Fibroblast of lung (primary cell): Measurements from ENCODE around the gene GABRP. TPM values are rescaled to one million over a fixed set of nuclear protein-coding genes. Genes with fewer than 3 reads are reported as not detected.

Experiments
- DNase-seq, 2 donors: peaks; one replicate each; pipeline versions ENCODE4 v3.0.0 to v3.0.0-alpha.2; 2010; ENCODE audit warnings: low read depth in 2 of 2
- H2AFZ ChIP-seq: 2 replicates; pipeline ENCODE4 v1.5.1; 2012; ENCODE audit warnings: low read length, control low read depth, inconsistent platforms
- H3K27ac ChIP-seq: 2 replicates; pipeline ENCODE4 v1.5.1; 2011; ENCODE audit warnings: low read length, control low read depth; ENCODE audit not compliant: insufficient read depth
- H3K27me3 ChIP-seq: 2 replicates; pipeline ENCODE4 v1.5.1; 2011; ENCODE audit warnings: mild to moderate bottlenecking, low read length; ENCODE audit not compliant: control insufficient read depth, insufficient read depth
- H3K36me3 ChIP-seq: 2 replicates; pipeline ENCODE4 v1.5.1; 2011; ENCODE audit warnings: low read length; ENCODE audit not compliant: control insufficient read depth, insufficient read depth
- H3K4me1 ChIP-seq: 2 replicates; pipeline ENCODE4 v1.5.1; 2011; ENCODE audit warnings: low read length; ENCODE audit not compliant: control insufficient read depth, insufficient read depth; ENCODE audit errors: extremely low read depth
- H3K4me2 ChIP-seq: 2 replicates; pipeline ENCODE4 v1.5.1; 2011; ENCODE audit warnings: low read length, control low read depth; ENCODE audit not compliant: insufficient read depth; ENCODE audit errors: extremely low read depth
- H3K4me3 ChIP-seq, 4 experiments: fragments of 200-600 bp in 1 of 4; sonication (generic) in 1 of 4; replicated peaks in 1 of 4; 2 replicates each; pipeline ENCODE4 v1.5.1; 2011 to 2016; ENCODE audit warnings: low read length in 4 of 4, low read depth in 3 of 4, mild to moderate bottlenecking in 3 of 4, control low read depth in 2 of 4, inconsistent platforms in 1 of 4, mixed read lengths in 1 of 4; ENCODE audit not compliant: insufficient read depth in 1 of 4; ENCODE audit errors: control extremely low read depth in 1 of 4
- H3K79me2 ChIP-seq: 2 replicates; pipeline ENCODE4 v1.5.1; 2012; ENCODE audit warnings: mild to moderate bottlenecking, low read length, inconsistent platforms; ENCODE audit not compliant: control insufficient read depth, insufficient read depth
- H3K9ac ChIP-seq: 2 replicates; pipeline ENCODE4 v1.5.1; 2011; ENCODE audit warnings: mild to moderate bottlenecking, low read length, control low read depth; ENCODE audit not compliant: insufficient read depth
- H3K9me3 ChIP-seq: 2 replicates; pipeline ENCODE4 v1.5.1; 2012; ENCODE audit warnings: low read depth, low read length; ENCODE audit not compliant: control insufficient read depth, insufficient read depth
- H4K20me1 ChIP-seq: 2 replicates; pipeline ENCODE4 v1.5.1; 2011; ENCODE audit warnings: low read length; ENCODE audit not compliant: control insufficient read depth, insufficient read depth; ENCODE audit errors: extremely low read depth
- EZH2 ChIP-seq: IDR thresholded peaks from 2 replicates; pipeline ENCODE4 v1.5.1; 2012; ENCODE audit warnings: low read length, control low read depth, mild to moderate bottlenecking; ENCODE audit errors: missing control alignments
- polyA plus RNA-seq, 2 donors: library from polyadenylated mRNA; depleted of rRNA in 1 of 2; stranded (reverse) in 1 of 2; unstranded in 1 of 2; fragments of >200 nt; gene quantifications; 2 replicates each; pipeline ENCODE4 v1.2.1, GENCODE V29; 2011 to 2012; ENCODE audit warnings: missing spikeins in 1 of 2
- total RNA-seq: library from RNA; depleted of rRNA; stranded (reverse); fragments of >200 nt; gene quantifications from 2 replicates; pipeline ENCODE4 v1.2.1, GENCODE V29; 2014
- TF ChIP-seq, protein P1 (sequence below), 2 donors: IDR thresholded peaks in 1 of 2; conservative IDR thresholded peaks in 1 of 2; 1 replicate in 1 of 2; 2 replicates in 1 of 2; pipeline ENCODE4 v1.5.1; 2011 to 2012; ENCODE audit warnings: low read length in 2 of 2, control low read depth in 1 of 2, inconsistent platforms in 1 of 2, low read depth in 1 of 2, mild to moderate bottlenecking in 1 of 2

The GABRP gene
- total and polyA plus RNA-seq, 2 donors (not counting 1 experiment from before 2014, with no cell fraction given) = not detected

DNA sequence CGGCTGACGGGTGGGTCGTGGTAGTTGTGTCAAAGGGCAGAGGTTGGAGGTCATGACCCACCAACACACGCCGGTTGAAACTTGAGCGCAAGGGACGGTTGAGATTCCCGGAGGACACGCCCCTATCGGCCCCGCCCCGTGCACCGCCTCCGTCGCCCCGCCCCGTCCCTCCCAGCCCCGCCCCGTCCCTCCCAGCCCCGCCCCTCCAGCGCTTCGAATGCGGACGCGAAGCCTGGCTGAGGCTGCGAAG is 78.1 kb downstream of the GABRP start:
- Histone ChIP-seq H3K4me1 (no peaks in the 10 kb centered on the region), H3K9ac (no peak overlapping the region), H3K4me2 (no peak overlapping the region), H3K9me3 (peaks cover 3% of the 10 kb centered on the region), H3K79me2 (peaks cover 3% of the 10 kb centered on the region), H3K36me3 (no peaks in the 10 kb centered on the region), H3K4me3 (peak overlapping the region in 2 of 4 experiments; percentile 55 to 69), H2AFZ (no peak overlapping the region), H3K27me3 (no peaks in the 10 kb centered on the region), H4K20me1 (no peaks in the 10 kb centered on the region), H3K27ac (no peak overlapping the region)
- DNase-seq = no peak
- TF ChIP-seq, protein P1, sequence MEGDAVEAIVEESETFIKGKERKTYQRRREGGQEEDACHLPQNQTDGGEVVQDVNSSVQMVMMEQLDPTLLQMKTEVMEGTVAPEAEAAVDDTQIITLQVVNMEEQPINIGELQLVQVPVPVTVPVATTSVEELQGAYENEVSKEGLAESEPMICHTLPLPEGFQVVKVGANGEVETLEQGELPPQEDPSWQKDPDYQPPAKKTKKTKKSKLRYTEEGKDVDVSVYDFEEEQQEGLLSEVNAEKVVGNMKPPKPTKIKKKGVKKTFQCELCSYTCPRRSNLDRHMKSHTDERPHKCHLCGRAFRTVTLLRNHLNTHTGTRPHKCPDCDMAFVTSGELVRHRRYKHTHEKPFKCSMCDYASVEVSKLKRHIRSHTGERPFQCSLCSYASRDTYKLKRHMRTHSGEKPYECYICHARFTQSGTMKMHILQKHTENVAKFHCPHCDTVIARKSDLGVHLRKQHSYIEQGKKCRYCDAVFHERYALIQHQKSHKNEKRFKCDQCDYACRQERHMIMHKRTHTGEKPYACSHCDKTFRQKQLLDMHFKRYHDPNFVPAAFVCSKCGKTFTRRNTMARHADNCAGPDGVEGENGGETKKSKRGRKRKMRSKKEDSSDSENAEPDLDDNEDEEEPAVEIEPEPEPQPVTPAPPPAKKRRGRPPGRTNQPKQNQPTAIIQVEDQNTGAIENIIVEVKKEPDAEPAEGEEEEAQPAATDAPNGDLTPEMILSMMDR (conservative IDR thresholded peaks at IDR 0.05 in 1 of 2, IDR thresholded peaks at IDR 0.05 in 1 of 2; ENCODE audit: low read depth in 1 of 2, low read length in 2 of 2) = no peak
- TF ChIP-seq EZH2 = no peak

DNA sequence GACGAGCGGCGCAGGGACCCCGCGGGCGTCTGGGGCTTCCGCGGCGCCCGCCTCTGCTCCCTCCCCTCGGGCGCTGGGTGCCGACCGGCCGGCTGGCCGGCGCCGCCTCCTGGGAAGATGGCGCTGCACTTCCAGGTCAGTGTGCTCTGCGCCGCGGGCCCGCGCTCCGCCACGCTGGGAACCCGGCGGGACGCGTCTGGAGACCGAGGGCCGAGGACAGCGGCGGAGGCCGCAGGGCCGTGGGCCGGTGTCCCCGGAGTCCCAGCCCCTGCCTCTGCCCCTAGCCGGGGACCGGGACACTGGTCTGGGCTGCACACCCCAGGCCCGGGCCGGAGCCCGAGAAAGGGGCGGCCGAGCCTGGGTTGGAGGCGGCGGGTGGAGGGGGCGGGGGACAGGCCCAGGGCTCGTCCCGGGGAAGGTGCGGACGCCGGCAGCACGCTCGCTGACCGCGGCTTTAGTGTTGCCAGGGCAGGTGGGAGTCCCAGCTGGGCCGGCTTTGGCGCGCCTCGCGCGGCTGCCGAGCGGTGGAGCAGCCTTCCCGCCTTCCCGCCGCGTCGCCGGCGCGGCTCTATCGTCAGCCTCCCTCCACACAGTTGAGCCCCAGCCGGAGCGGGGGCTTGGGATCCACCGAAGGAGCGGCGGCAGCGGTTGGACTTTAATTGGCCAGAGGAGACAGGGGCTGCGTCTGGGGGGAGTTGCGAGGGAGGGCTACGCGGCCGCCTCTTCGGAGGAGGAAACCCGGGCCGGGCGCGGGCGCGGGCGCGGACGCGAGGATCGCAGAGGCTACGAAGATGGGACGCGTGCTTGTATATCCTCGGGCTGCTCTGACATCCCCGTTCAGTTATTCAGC is 78.6 kb downstream of the GABRP start, which contains the start of gene RANBP17:
Gene RANBP17, plus strand, starts transcription at position 102 of the 850 bp plus-strand sequence.
- H3K9ac ChIP-seq = peak within 1 kb of the TSS; percentile 46
- H2AFZ ChIP-seq = peak within 1 kb of the TSS; percentile 67
- TF ChIP-seq EZH2 = no peak
- TF ChIP-seq, protein P1 (conservative IDR thresholded peaks at IDR 0.05 in 1 of 2, IDR thresholded peaks at IDR 0.05 in 1 of 2; ENCODE audit: low read depth in 1 of 2, low read length in 2 of 2) = no peak
- peak within 1 kb of the TSS; percentile 55 to 73 (median 62) for H3K4me3 ChIP-seq
- H4K20me1 ChIP-seq = no peaks in the 10 kb centered on the region
- DNase-seq = peak; percentile 73 to 78
- no peaks in the 10 kb centered on the region for H3K27me3 ChIP-seq
- peak within 1 kb of the TSS; percentile 90 for H3K4me2 ChIP-seq
- no peaks in the 10 kb centered on the region for H3K36me3 ChIP-seq
- H3K27ac ChIP-seq = peak within 1 kb of the TSS; percentile 30
- peaks cover 3% of the 10 kb centered on the region for H3K79me2 ChIP-seq
- H3K4me1 ChIP-seq = no peaks in the 10 kb centered on the region
- peaks cover 3% of the 10 kb centered on the region for H3K9me3 ChIP-seq

DNA sequence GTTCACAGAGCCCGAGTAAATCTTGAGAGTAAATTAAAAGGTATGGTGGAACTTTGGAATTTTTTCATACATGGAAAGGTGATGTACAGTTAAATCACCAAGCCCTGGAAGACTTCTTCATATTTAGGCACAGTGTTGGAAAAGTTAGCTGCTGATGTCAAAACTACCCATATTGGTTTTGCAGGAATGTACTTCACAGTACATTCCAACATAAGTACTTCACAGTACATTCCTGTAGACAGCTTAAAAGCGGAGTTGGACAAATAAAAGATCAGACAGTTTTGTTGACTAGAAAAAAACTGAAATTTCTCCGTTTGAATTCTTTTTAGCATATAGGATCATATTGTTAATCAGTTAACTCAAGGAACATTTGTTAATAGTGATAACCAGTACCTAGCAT is 80.1 kb downstream of the GABRP start:
- no peaks in the 10 kb centered on the region for H4K20me1 ChIP-seq
- DNase-seq = peak; percentile 68 to 87
- no peaks in the 10 kb centered on the region for H3K27me3 ChIP-seq
- H3K4me1 ChIP-seq = no peaks in the 10 kb centered on the region
- no peaks in the 10 kb centered on the region for H3K36me3 ChIP-seq
- TF ChIP-seq, protein P1 (conservative IDR thresholded peaks at IDR 0.05 in 1 of 2, IDR thresholded peaks at IDR 0.05 in 1 of 2; ENCODE audit: low read depth in 1 of 2, low read length in 2 of 2) = no peak
- no peak for TF ChIP-seq EZH2
- no peak overlapping the region for H3K9ac ChIP-seq
- peaks cover 3% of the 10 kb centered on the region for H3K9me3 ChIP-seq
- peak overlapping the region in 1 of 4 experiments; percentile 9 for H3K4me3 ChIP-seq
- no peak overlapping the region for H3K27ac ChIP-seq
- H2AFZ ChIP-seq = no peak overlapping the region
- peaks cover 3% of the 10 kb centered on the region for H3K79me2 ChIP-seq
- no peak overlapping the region for H3K4me2 ChIP-seq

Other genes with a start within 250 kb of the GABRP start
- 3.5 and 10.0 TPM in 2 replicates for gene RANBP17, start 78.3 kb downstream of the GABRP start, total RNA-seq
- 3.1 and 4.3 TPM in 2 replicates for gene RANBP17, start 78.3 kb downstream of the GABRP start, polyA plus RNA-seq